ENCODE results near the gene DEK. TPM values are rescaled to one million over a fixed set of nuclear protein-coding genes. Genes with fewer than 3 reads are reported as not detected.
"Not testable (repeated sequence)": the region's sequence is repeated elsewhere in the genome, so short reads cannot be mapped to it uniquely, and the experiment has no call there.

The DEK gene
- total RNA-seq, 4 donors from 2014 or later = 69.5 to 106 (median 93.0) TPM

GRCh38 chr6:18210707-18211106 lies 53.6 kb downstream of the DEK start:
- Histone ChIP-seq H3K9me3 (no peaks in the 10 kb centered on the region), H3K27ac (no peak overlapping the region), H3K4me3 (no peak overlapping the region), H3K36me3 (peaks cover 5 to 72% (median 5%) of the 10 kb centered on the region in 3 donors), H3K27me3 (no peaks in the 10 kb centered on the region), H3K4me1 (no peaks in the 10 kb centered on the region)
- intact Hi-C loops (cut with DNase I) = no loop called here
- no peak for DNase-seq
- TF ChIP-seq POLR2A (IDR thresholded peaks at IDR 0.05) = no peak
- no peak for TF ChIP-seq CTCF (IDR thresholded peaks at IDR 0.05)
- 85 to 93% methylated on average over 5 of the region's 5 CpGs for WGBS, 2 donors

DNA sequence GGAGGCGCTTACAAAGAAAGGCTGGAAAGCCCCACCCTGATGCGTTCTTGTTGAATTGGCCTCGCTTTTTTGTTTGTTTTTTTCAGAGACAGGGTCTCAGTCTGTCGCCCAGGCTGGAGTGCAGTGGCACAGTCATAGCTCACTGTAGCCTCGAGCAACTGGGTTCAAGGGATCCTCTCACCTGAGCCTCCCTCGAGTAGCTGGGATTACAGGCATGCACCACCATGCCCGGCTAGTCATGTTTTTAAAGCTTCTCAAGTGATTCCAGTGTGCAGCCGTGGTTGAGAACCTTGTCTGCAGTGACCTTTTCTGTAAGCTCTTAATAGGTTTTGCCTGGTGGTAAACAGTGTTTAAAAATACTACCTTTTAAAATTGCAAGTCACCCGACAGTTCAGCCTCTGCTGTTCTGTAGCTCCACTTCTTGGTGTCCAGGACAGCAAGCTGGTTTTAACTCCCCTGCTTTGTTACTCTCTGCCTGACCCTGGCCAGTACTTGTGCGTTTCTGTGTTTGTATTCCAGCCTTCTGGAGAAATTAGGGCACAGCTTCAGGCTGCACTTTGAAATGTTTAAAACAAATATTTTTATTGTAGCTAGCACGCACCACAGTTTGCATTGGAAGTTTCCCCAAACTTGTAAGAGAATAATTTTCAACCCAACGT lies 54.7 kb downstream of the DEK start:
- peaks cover under 1 to 72% (median 8%) of the 10 kb centered on the region in 3 donors for H3K36me3 ChIP-seq
- TF ChIP-seq POLR2A (IDR thresholded peaks at IDR 0.05) (no peak), CTCF (IDR thresholded peaks at IDR 0.05) (no peak)
- DNase-seq = no peak
- H3K27me3 ChIP-seq = no peaks in the 10 kb centered on the region
- no peaks in the 10 kb centered on the region for H3K9me3 ChIP-seq
- WGBS, 2 donors = 79 to 81% methylated on average over 12 of the region's 12 CpGs
- no peak overlapping the region for H3K27ac ChIP-seq
- intact Hi-C loops (cut with DNase I) = no loop called here
- H3K4me1 ChIP-seq = no peaks in the 10 kb centered on the region
- H3K4me3 ChIP-seq = no peak overlapping the region

- H3K36me3 ChIP-seq = peaks cover 0 to 72% (median 8%) of the 10 kb centered on the region in 3 donors
- H3K4me1 ChIP-seq; DNase-seq; H3K27ac ChIP-seq; H3K9me3 ChIP-seq; H3K27me3 ChIP-seq; intact Hi-C loops (cut with DNase I); H3K4me3 ChIP-seq: not testable (repeated sequence)
- 87 to 97% methylated on average over 8 of the region's 9 CpGs for WGBS, 2 donors
These were observed 55.6 kb downstream of the DEK start for GRCh38 chr6:18208778-18209177.

GRCh38 chr6:18207949-18208348 lies 56.4 kb downstream of the DEK start:
- 58 to 89% methylated on average over 2 of the region's 2 CpGs for WGBS, 2 donors
- Histone ChIP-seq H3K27ac (no peak overlapping the region), H3K27me3 (no peaks in the 10 kb centered on the region), H3K36me3 (peaks cover 0 to 72% (median 8%) of the 10 kb centered on the region in 3 donors), H3K4me1 (no peaks in the 10 kb centered on the region), H3K9me3 (no peaks in the 10 kb centered on the region), H3K4me3 (no peak overlapping the region)
- intact Hi-C loops (cut with DNase I) = no loop called here
- no peak for DNase-seq
- TF ChIP-seq POLR2A (IDR thresholded peaks at IDR 0.05) (no peak), CTCF (IDR thresholded peaks at IDR 0.05) (no peak)

DNA sequence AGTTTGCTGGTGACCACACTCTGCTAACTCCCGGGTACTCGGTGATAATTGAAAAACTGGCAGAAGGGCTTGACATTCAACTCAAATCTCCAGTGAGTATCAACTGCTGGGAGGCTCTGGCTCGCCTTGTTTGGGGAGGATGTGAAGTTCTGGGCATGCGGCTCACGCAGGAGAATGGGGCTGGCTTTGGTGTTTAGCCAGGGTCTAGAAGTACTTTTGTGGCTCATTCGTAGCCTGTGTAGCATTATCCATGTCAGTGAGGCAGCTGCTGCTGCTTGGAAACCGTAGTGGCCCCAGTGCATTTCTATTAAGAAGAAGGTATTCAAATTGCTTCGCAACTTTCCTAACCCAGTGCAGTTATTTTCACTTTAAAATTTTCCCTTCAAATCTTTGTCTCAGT lies 56.9 kb downstream of the DEK start:
- H3K36me3 ChIP-seq = peaks cover 0 to 72% (median 8%) of the 10 kb centered on the region in 3 donors
- no peak overlapping the region for H3K4me3 ChIP-seq
- WGBS, 2 donors = 87 to 100% methylated on average over 2 to 8 of the region's 8 CpGs
- no peaks in the 10 kb centered on the region for H3K4me1 ChIP-seq
- TF ChIP-seq CTCF (IDR thresholded peaks at IDR 0.05) (no peak), POLR2A (IDR thresholded peaks at IDR 0.05) (no peak)
- H3K27me3 ChIP-seq = no peaks in the 10 kb centered on the region
- intact Hi-C loops (cut with DNase I) = no loop called here
- H3K27ac ChIP-seq = no peak overlapping the region
- no peaks in the 10 kb centered on the region for H3K9me3 ChIP-seq
- no peak for DNase-seq

- no peak for TF ChIP-seq CTCF (IDR thresholded peaks at IDR 0.05)
- no peak for TF ChIP-seq POLR2A (IDR thresholded peaks at IDR 0.05)
- no peak overlapping the region for H3K27ac ChIP-seq
- DNase-seq = no peak
- WGBS, 2 donors = 84 to 94% methylated on average over 6 of the region's 6 CpGs
- no peaks in the 10 kb centered on the region for H3K4me1 ChIP-seq
- H3K27me3 ChIP-seq = no peaks in the 10 kb centered on the region
- peaks cover 0 to 76% (median 8%) of the 10 kb centered on the region in 3 donors for H3K36me3 ChIP-seq
- no peaks in the 10 kb centered on the region for H3K9me3 ChIP-seq
- intact Hi-C loops (cut with DNase I) = no loop called here
- H3K4me3 ChIP-seq = no peak overlapping the region
These were observed 57.7 kb downstream of the DEK start for GRCh38 chr6:18206591-18206990.
